ENCODE data around the gene TBXAS1.

Gene TBXAS1

DNA sequence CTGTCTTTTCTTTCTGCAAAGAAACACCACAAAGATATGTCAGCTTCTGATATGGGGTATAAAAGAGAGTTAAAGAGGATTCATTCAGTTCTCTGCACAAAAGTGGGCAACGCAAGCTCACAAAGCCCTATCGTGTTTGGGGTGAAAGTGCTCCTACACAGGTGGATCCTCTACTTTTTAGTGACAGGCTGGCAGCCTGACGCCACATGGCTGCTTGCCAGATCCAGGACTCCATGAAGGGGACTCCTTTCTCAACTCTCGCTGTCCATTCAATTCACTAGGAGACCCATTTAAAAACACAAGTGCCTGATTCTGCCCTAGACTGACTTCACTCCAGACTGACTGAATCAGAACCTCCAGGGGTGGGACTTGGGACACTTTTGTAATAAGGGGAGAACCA, 225.7 kb downstream of the TBXAS1 start:
- H3K4me3 Mint-ChIP-seq = no peak overlapping the region
- no peak for ATAC-seq
- no peaks in the 10 kb centered on the region for H3K27me3 Mint-ChIP-seq
- H3K36me3 Mint-ChIP-seq = peaks cover 50% of the 10 kb centered on the region
- H3K27ac Mint-ChIP-seq = peak overlapping the region; percentile 76
- H3K4me1 Mint-ChIP-seq = peaks cover 75% of the 10 kb centered on the region
- no peaks in the 10 kb centered on the region for H3K9me3 Mint-ChIP-seq

DNA sequence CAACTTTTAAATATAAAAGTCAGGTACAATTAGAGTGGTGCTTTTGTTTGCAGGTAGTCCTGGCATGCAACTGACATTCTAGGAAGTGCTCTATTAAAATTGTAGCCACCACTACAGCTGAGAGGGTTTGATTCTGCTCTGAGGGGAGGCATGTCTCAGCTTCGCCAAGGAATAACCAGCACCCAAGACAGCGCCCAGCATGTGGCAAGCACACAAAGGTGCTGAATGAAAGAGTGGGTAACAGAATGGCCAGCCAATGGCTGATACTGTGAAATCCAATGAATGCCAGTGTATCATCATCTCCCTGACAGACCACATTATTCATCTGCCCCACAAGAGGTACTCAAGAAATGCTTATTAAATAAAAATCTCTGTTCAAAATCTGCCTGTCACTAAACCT, 226.8 kb downstream of the TBXAS1 start:
- Mint-ChIP-seq H3K27me3 (no peaks in the 10 kb centered on the region), H3K4me3 (no peak overlapping the region), H3K9me3 (no peaks in the 10 kb centered on the region), H3K36me3 (peaks cover 43% of the 10 kb centered on the region), H3K4me1 (peaks cover 82% of the 10 kb centered on the region), H3K27ac (peak overlapping the region; percentile 76)
- no peak for ATAC-seq

DNA sequence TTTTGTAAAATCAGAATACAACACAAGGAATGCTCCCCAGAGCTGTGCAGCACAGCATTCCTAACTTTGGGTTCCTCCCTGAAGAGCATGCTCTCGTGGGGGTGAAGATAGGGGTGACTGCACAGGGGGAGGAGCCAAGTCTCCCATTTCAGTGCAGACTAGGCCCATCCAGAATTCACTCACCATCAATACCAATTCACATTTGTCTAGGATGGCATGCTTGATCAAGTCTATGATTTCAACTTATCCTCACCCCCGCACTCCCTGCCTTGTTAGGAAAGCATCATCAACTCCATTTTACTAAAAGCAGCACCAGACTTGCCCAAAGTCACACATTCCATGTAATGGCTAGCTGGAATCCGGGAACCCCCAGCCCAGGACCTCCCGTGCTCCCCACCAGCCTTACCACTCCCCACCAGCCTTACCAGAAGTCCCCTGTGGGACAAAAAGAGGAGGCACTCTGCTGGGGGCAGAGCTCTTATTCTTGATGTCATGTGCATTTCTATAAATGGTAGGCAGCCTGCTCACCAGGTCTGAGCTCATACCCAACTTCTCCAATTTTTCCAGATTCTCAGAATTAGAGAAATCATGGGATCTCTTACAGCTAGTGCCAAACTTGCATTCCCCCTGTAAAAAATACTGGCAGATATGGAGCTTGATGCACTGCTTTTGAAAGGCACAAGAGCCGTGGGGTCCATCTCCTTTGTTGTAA, 227.5 kb downstream of the TBXAS1 start:
- Mint-ChIP-seq H3K27ac (peak overlapping the region; percentile 57), H3K27me3 (no peaks in the 10 kb centered on the region), H3K36me3 (peaks cover 45% of the 10 kb centered on the region), H3K4me1 (peaks cover 89% of the 10 kb centered on the region), H3K9me3 (no peaks in the 10 kb centered on the region), H3K4me3 (no peak overlapping the region)
- ATAC-seq = no peak

DNA sequence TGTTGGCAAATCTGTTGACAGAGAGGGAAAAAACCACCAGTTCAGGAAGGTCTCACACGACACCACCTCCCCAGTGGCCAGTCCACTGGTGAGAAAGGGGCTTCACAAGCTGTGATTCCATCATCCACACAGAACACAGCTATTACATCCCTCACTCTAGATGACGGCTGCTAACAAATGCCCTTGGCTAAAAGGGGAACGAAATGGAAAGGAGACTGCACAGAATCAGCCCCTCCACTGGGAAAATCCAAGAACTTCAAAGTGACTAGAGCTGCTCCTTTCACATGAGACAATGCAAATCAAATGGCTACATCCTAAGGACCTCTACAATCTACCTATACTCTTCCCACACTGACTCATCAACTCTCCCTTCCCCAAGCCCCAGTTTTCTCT, 228.1 kb downstream of the TBXAS1 start:
- H3K4me3 Mint-ChIP-seq = no peak overlapping the region
- no peak for ATAC-seq
- H3K27ac Mint-ChIP-seq = peak overlapping the region; percentile 57
- no peaks in the 10 kb centered on the region for H3K27me3 Mint-ChIP-seq
- H3K9me3 Mint-ChIP-seq = no peaks in the 10 kb centered on the region
- H3K4me1 Mint-ChIP-seq = peaks cover 90% of the 10 kb centered on the region
- H3K36me3 Mint-ChIP-seq = peaks cover 41% of the 10 kb centered on the region

DNA sequence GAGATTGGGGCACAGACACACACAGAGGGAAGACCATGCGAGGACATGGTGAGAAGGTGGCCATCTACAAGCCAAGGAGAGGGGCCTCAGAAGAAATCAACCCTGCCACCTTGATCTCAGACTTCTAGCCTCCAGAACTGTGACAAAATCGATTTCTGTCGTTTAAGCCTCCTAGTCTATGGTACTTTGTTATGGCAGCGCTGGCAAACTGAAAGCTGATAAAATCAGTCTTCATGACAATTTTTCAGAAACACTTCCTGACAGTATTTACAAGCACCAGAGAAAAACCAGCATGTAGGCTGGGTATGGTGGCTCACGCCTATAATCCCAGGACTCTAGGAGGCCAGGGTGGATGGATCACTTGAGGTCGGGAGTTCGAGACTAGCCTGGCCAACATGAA, 229.5 kb downstream of the TBXAS1 start:
- no peak overlapping the region for H3K4me3 Mint-ChIP-seq
- no peak for ATAC-seq
- no peaks in the 10 kb centered on the region for H3K27me3 Mint-ChIP-seq
- no peaks in the 10 kb centered on the region for H3K9me3 Mint-ChIP-seq
- H3K27ac Mint-ChIP-seq = no peak overlapping the region
- H3K36me3 Mint-ChIP-seq = peaks cover 29% of the 10 kb centered on the region
- peaks cover 79% of the 10 kb centered on the region for H3K4me1 Mint-ChIP-seq

DNA sequence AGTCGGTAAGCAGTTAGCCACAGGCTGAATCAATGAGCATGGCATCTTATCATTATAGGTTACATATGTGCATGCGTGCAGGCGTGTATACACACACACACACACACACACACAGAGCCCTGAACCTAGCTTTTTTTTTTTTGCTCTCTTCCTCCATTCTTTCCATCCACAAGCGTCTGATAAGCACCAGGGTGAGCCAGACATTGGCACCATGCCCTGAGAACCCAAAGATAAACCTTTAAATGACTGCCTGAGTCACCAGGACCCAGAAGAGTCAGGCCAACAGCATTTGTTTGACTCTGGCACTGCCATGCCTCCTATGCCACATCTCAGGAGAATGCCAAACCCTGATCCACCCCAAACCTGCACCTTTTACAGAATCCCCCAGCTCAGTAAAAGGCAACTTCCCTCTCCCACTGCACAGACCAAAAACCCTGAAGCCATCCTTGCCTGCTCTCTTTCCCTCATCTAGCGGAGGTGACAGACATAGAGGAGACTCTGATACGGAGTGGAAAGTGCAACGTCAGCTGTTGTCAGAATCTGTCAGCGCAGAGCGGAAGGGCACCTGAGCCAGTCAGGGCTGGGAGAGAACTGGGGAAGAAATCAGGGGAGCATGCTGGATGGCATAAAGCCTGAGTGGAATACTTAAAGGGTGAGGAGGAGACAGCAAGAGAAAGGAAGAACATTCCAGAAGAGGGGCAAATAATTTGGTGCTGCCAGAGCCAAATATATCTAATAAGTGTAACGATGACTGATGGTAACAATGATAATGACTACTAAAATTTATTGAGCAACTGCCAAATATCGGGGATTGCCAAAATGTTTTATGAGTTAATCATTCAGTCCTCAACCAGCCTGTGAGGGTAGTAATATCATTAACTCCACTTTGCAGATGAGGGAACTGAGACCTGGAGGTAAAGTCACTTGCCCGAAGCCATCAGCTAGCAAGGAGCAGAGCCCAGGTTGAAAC, 230.5 kb downstream of the TBXAS1 start:
- Mint-ChIP-seq H3K4me3 (peak overlapping the region; percentile 19), H3K4me1 (peaks cover 69% of the 10 kb centered on the region), H3K27ac (peak overlapping the region; percentile 97), H3K27me3 (no peaks in the 10 kb centered on the region), H3K36me3 (peaks cover 27% of the 10 kb centered on the region), H3K9me3 (no peaks in the 10 kb centered on the region)
- ATAC-seq = no peak

DNA sequence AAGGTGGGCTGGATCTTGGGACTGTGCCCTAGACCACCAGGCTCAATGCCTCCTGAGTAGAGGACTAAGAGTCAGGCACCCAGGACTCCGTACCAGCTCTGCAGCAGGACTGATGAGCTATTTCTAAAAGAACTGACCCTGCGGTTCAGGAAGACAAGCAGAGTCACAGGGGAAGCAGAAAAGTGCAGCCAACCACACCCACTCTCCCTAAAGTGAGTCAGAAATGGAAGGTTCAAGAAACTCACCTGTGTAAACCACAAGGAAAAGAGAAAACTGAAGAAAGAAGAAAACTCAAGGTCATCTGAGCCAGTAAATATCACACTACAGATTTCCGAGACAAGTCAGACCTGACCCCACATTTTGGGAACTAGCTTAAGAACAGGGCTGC, 231.2 kb downstream of the TBXAS1 start:
- H3K27ac Mint-ChIP-seq = peak overlapping the region; percentile 97
- H3K27me3 Mint-ChIP-seq = no peaks in the 10 kb centered on the region
- H3K9me3 Mint-ChIP-seq = no peaks in the 10 kb centered on the region
- H3K4me3 Mint-ChIP-seq = peak overlapping the region; percentile 19
- H3K36me3 Mint-ChIP-seq = peaks cover 25% of the 10 kb centered on the region
- peaks cover 62% of the 10 kb centered on the region for H3K4me1 Mint-ChIP-seq
- ATAC-seq = no peak

DNA sequence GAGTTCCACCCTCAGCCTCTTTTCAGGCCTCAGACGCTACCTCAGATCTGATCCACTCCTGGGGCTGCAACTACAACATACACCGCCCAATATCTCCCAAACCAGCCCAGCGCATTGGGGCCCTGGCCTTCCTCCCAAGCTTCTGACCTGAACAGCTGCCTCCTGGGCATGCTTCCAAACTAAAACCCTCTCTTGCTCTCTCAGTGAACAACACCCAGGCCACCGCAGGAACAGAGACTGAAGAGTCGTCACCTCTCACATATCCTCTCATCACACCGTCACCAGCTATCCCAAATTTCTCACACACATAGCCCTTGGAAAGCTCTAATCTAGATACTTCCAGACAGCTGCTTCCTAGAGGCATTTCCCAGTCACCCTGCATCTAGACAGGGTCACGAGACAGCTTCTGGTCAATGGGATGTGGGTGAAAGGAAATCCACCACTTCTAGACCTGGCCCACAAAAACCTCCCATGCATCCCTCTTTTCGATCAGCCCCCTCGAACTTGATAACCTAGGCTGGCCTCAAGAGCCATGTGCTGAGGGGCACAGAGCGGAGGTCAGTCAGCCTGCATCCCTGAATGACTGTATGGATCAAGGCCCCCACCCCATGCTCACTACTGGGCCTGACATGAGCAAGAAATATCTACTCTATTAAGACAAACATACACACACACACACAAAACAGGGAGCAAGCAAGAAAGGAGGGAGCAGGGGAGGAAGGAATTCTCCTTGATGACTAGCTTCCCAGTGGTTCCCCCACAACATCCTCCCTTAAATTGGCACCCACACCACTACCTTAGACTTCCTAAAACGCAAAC, 231.9 kb downstream of the TBXAS1 start:
- Mint-ChIP-seq H3K36me3 (peaks cover 27% of the 10 kb centered on the region), H3K27ac (peak overlapping the region; percentile 97), H3K9me3 (peaks cover 3% of the 10 kb centered on the region), H3K27me3 (no peaks in the 10 kb centered on the region), H3K4me3 (peak overlapping the region; percentile 95), H3K4me1 (peaks cover 57% of the 10 kb centered on the region)
- no peak for ATAC-seq

DNA sequence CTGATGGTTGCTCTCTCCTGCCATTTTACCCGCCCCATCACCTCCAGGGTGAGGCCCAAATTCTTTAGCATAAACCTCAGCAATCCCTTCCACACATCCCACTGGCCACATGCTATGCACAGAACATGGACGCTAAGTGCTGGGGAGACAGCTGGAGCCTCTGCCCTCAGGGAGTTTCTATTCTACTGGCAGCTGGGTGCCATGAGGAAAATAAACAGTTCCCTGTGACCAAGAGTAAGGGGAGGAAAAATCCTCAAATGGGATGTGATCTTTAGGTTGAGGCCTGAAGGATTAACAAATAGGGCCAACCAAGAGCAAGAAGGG, 232.5 kb downstream of the TBXAS1 start:
- H3K27me3 Mint-ChIP-seq = no peaks in the 10 kb centered on the region
- peaks cover 9% of the 10 kb centered on the region for H3K9me3 Mint-ChIP-seq
- peak overlapping the region; percentile 97 for H3K27ac Mint-ChIP-seq
- H3K4me3 Mint-ChIP-seq = peak overlapping the region; percentile 95
- peaks cover 29% of the 10 kb centered on the region for H3K36me3 Mint-ChIP-seq
- peaks cover 53% of the 10 kb centered on the region for H3K4me1 Mint-ChIP-seq
- ATAC-seq = no peak

DNA sequence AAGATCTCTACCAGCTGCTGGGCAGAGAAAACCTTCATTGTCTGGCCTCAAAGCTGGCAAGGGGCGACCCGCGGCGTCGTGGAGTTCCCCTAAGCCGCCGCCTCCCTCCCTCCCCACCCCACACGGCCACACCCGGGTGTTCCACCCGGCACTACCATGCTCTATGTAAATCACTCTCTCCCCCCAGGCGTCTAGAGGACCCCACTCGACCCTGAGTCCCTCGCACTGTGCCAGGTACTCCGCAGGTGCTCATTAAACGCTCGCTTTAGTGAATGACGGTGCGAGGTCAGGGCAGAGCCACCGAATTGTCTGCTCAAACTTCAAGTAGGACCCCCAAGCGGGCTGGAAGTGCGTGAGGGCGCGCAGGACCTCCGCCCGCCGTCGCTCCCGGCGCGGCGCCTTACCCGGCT, 233.1 kb downstream of the TBXAS1 start:
- Mint-ChIP-seq H3K36me3 (peaks cover 29% of the 10 kb centered on the region), H3K27me3 (no peaks in the 10 kb centered on the region), H3K4me1 (peaks cover 48% of the 10 kb centered on the region), H3K4me3 (peak overlapping the region; percentile 95), H3K27ac (peak overlapping the region; percentile 97), H3K9me3 (peaks cover 14% of the 10 kb centered on the region)
- peak; percentile 76 for ATAC-seq

DNA sequence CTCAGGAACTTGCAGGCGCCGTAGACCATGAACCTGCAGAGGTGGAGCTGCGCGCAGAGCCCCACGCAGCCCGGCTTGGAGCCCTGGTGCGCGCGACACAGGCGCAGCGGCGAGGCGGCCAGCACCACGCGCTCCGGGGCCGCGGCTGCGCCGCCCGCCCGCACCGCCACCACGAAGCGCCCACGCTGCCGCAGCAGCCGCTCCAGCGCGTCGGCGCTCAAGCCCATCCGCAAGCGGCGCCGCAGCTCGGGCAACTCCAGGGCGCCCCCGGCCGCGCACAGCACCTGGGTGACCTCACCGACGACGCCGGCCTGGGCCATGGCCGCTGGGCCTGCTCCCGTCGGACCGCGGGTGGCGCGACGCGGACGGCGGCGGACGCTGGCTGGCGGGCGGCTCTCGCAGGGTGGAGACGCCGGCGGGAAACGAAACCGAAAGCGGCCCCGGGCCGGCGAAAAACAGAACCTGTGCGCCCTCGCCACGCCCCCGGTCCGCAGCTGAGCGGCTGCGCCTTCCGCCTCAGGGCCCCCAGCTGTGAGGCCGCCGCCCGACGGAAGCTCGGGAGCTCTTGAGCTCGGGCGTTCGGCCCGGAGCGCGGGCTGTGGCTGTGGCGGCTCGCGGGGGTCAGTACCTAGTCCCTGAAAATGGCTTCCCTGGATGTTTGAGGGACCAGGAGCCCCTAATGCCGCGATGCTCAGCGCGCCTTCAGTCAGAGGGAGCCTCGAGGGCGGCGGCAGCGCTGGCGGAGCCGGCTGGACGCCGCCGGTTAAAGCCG, 233.7 kb downstream of the TBXAS1 start, which contains the start of gene PARP12:
Gene PARP12 (minus strand): TSS at position 424 of the 772 bp plus-strand sequence. CDS start 104 bp downstream, at position 320.
- ATAC-seq = peak; percentile 96
- Mint-ChIP-seq H3K36me3 (peaks cover 27% of the 10 kb centered on the region), H3K4me3 (peak within 1 kb of the TSS; percentile 95), H3K4me1 (peaks cover 42% of the 10 kb centered on the region), H3K27ac (peak within 1 kb of the TSS; percentile 97), H3K27me3 (no peaks in the 10 kb centered on the region), H3K9me3 (peaks cover 16% of the 10 kb centered on the region)

DNA sequence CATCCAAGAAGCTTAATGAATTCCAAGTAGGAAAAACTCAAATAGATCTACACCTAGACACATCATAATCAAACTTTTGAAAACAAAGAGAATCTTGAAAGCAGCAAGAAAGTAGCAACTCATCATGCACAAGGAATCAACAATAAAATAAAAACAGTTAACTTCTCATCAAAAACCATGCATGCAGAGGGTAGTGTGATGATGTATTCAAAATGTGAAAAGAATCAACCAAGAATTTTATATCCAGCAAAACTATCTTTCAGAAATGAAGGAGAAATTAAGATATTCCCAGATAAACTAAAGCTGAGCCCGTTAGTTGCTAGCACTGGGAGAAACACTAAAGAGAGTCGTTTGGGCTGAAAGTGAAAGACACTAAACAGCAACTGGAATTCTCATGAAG, 238.0 kb downstream of the TBXAS1 start:
- H3K9me3 Mint-ChIP-seq = peaks cover 28% of the 10 kb centered on the region
- no peaks in the 10 kb centered on the region for H3K27me3 Mint-ChIP-seq
- no peak overlapping the region for H3K4me3 Mint-ChIP-seq
- no peak overlapping the region for H3K27ac Mint-ChIP-seq
- no peak for ATAC-seq
- no peaks in the 10 kb centered on the region for H3K4me1 Mint-ChIP-seq
- peaks cover 20% of the 10 kb centered on the region for H3K36me3 Mint-ChIP-seq

DNA sequence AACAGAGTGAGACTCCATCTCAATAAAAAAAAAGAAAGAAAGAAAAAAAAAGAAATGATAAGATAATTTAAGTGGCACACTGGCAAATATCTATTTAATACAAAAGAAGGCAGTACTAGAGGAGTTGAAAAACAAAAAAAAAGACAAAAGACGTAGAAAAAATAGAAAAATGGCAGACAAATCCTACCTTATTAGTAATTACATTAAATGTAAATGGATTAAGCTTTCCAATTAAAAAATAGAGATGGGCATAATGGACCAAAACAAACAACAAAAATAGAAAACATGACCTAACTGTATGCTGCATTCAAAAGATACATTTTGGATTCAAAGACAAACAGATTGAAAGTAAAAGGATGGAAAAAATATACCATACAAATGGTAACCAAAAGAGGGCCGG, 239.0 kb downstream of the TBXAS1 start:
- Mint-ChIP-seq H3K4me1 (no peaks in the 10 kb centered on the region), H3K27me3 (no peaks in the 10 kb centered on the region), H3K4me3 (no peak overlapping the region), H3K9me3 (peaks cover 28% of the 10 kb centered on the region), H3K27ac (no peak overlapping the region), H3K36me3 (peaks cover 20% of the 10 kb centered on the region)
- no peak for ATAC-seq

DNA sequence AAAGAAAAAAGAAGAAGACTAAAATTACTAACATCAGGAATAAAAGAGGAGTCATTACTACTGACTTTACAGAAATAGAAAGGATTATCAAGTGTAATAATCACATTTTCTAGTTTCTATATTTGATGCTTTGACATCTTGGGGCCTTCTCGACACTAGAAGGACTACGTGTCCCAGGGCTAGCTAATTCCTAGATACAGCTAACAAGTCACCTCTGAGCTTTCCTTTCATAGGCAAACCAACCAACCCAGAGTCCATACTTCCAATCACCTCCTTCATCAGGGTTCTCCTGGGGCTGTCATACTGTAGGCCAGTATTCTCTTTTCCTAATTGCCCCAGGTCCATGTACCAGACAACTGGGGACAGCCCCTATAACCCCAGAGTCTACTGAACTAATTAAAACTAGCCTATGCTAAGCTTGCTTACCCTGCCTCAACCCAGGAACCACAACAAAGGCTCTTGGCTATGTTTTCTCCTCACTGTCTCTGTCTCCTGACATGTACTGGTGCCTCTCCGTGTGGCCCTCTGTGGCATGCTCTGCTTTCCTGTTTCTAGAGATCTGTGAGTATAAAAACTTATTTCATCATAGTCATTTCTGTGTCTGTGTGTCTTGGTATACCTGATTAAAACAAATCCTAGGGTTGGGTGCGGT, 240.4 kb downstream of the TBXAS1 start:
- Mint-ChIP-seq H3K27me3 (no peaks in the 10 kb centered on the region), H3K4me1 (peaks cover 3% of the 10 kb centered on the region), H3K36me3 (peaks cover 20% of the 10 kb centered on the region), H3K9me3 (peaks cover 28% of the 10 kb centered on the region), H3K4me3 (no peak overlapping the region), H3K27ac (no peak overlapping the region)
- no peak for ATAC-seq
